K562 treated with DMSO at 1 percent for 12 hours (cell line): ENCODE results near the gene TAF1L. TPM values are rescaled to one million over a fixed set of nuclear protein-coding genes. Genes with fewer than 3 reads are reported as not detected.

Experiments
- total RNA-seq: library from RNA; unstranded; fragments of 300-600 nt; gene quantifications from 2 replicates; pipeline ENCODE4 v1.2.3, GENCODE V29; 2022; ENCODE audit not compliant: insufficient read depth

TAF1L gene, protein sequence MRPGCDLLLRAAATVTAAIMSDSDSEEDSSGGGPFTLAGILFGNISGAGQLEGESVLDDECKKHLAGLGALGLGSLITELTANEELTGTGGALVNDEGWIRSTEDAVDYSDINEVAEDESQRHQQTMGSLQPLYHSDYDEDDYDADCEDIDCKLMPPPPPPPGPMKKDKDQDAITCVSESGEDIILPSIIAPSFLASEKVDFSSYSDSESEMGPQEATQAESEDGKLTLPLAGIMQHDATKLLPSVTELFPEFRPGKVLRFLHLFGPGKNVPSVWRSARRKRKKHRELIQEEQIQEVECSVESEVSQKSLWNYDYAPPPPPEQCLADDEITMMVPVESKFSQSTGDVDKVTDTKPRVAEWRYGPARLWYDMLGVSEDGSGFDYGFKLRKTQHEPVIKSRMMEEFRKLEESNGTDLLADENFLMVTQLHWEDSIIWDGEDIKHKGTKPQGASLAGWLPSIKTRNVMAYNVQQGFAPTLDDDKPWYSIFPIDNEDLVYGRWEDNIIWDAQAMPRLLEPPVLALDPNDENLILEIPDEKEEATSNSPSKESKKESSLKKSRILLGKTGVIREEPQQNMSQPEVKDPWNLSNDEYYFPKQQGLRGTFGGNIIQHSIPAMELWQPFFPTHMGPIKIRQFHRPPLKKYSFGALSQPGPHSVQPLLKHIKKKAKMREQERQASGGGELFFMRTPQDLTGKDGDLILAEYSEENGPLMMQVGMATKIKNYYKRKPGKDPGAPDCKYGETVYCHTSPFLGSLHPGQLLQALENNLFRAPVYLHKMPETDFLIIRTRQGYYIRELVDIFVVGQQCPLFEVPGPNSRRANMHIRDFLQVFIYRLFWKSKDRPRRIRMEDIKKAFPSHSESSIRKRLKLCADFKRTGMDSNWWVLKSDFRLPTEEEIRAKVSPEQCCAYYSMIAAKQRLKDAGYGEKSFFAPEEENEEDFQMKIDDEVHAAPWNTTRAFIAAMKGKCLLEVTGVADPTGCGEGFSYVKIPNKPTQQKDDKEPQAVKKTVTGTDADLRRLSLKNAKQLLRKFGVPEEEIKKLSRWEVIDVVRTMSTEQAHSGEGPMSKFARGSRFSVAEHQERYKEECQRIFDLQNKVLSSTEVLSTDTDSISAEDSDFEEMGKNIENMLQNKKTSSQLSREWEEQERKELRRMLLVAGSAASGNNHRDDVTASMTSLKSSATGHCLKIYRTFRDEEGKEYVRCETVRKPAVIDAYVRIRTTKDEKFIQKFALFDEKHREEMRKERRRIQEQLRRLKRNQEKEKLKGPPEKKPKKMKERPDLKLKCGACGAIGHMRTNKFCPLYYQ (N-terminal part only)
- 0.17 TPM in 1 of 2 replicates, not detected in the other for total RNA-seq

DNA sequence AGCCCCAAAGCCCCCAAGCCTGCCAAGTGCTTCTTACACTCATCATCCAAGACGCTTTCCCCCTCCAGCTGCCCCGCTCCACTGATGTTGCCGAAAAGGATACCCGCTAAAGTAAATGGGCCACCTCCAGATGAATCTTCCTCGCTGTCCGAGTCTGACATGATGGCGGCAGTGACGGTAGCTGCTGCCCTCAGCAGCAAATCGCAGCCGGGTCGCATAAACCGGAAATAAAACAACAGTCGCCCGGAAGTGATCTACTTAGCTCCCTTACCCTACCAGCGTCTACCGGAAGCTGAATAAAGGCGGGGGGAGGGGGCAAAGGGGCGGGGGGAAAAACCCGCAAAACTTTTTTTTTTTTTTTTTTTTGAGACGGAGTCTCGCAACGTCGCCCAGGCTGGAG, at the start of gene TAF1L:
Gene TAF1L (minus strand): TSS at position 308 of the 400 bp plus-strand sequence. CDS start 90 bp downstream, at position 218.

Other genes with a start within 250 kb of the TAF1L start
- gene RIGI, start 109.5 kb downstream of the TAF1L start, total RNA-seq, result 0.31 and 1.3 TPM in 2 replicates
- 0.82 and 14.9 TPM in 2 replicates for gene SMIM27, start 83.3 kb downstream of the TAF1L start, total RNA-seq
- gene TOPORS, start 83.1 kb downstream of the TAF1L start, total RNA-seq, result 2.6 and 9.1 TPM in 2 replicates
- 31.7 and 33.5 TPM in 2 replicates for gene NDUFB6, start 62.5 kb downstream of the TAF1L start, total RNA-seq
- gene TMEM215, start 147.9 kb upstream of the TAF1L start, total RNA-seq, result not detected in 2 replicates